Activated naive CD4-positive, alpha-beta T cell (primary cell): ENCODE measurements around the gene PCDHA5.
"Not testable (repeated sequence)": the region's sequence is repeated elsewhere in the genome, so short reads cannot be mapped to it uniquely, and the experiment has no call there.

ENCODE experiments used
- DNase-seq, 4 experiments: peaks; one replicate each; lab custom pipeline; 2025; lab: John Stamatoyannopoulos, UW

PCDHA5 gene

DNA sequence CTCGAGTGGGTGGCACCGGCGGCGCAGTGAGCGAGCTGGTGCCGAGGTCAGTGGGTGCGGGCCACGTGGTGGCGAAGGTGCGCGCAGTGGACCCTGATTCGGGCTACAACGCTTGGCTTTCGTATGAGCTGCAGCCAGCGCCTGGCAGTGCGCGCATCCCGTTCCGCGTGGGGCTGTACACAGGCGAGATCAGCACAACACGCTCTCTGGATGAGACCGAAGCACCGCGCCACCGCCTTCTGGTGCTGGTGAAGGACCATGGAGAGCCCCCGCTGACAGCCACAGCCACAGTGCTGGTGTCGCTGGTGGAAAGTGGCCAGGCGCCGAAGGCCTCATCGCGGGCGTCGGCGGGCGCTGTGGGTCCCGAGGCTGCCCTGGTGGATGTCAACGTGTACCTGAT, 2.1 kb downstream of the PCDHA5 start:
- DNase-seq = no peak

DNA sequence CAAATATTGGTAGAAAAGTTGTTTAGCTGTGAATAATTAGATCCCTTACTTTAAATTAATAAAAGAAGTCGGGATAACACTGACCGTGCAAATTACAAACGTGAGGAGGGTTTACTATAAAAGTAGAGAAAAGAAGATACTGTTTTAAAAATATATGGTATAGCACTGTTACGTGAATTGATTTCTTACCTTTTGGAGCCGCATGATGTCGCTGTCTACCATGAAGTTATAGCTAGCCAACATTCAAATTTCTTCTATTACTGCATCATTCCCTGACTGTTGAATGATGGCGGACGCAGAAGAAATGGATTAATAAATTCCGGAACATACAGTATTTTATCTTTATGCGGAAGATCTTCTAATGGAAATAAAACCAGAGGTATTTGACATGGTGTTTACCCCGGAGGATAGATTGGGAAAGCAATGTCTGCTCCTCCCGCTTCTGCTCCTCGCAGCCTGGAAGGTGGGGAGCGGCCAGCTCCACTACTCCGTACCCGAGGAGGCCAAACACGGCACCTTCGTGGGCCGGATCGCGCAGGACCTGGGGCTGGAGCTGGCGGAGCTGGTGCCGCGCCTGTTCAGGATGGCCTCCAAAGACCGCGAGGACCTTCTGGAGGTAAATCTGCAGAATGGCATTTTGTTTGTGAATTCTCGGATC, 6.4 kb downstream of the PCDHA5 start, which contains the start of gene PCDHA6:
Gene PCDHA6, plus strand, starts transcription at position 257 of the 658 bp plus-strand sequence. Its CDS starts 132 bp downstream, at position 389.
- no peak for DNase-seq

DNA sequence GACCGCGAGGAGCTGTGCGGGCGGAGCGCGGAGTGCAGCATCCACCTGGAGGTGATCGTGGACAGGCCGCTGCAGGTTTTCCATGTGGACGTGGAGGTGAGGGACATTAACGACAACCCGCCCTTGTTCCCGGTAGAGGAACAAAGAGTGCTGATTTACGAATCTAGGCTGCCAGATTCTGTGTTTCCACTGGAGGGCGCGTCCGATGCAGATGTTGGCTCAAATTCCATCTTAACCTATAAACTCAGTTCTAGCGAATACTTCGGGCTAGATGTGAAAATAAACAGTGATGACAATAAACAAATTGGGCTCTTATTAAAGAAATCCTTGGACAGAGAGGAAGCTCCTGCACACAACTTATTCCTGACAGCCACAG, 6.9 kb downstream of the PCDHA5 start:
- no peak for DNase-seq

DNA sequence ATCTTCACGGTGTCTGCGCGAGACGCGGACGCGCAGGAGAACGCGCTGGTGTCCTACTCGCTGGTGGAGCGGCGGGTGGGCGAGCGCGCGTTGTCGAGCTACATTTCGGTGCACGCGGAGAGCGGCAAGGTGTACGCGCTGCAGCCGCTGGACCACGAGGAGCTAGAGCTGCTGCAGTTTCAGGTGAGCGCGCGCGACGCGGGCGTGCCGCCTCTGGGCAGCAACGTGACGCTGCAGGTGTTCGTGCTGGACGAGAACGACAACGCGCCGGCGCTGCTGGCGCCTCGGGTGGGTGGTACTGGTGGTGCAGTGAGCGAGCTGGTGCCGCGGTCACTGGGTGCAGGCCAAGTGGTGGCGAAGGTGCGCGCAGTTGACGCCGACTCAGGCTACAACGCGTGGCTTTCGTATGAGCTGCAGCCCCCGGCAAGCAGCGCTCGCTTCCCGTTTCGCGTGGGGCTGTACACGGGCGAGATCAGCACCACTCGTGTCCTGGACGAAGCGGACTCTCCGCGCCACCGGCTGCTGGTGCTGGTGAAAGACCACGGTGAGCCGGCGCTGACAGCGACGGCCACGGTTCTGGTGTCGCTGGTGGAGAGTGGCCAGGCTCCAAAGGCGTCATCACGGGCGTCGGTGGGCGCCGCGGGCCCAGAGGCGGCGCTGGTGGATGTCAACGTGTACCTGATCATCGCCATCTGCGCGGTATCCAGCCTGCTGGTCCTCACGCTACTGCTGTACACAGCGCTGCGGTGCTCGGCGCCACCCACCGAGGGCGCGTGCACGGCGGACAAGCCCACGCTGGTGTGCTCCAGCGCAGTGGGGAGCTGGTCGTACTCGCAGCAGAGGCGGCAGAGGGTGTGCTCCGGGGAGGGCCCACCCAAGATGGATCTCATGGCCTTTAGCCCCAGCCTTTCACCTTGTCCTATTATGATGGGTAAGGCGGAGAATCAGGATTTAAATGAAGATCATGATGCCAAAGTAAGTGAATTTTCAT, 8.4 kb downstream of the PCDHA5 start:
- DNase-seq = not testable (repeated sequence)

DNA sequence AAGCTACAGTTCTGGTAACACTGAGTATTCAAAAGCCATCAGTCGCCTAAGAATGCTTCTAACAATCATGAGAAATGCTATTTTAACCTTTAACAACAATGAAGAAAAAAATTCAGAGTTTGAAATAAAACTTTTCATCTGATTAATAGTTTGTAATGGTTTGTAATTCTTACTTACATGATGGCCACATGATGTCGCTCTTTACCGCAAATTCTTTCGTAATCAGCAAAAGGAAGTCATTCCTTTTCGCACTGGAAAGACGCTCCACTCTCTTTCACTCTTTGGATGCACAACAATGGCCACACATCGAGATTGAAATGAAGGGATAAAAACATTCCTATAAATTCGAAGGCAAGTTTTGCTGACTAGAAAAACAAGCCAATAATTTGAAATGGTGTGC, 12.6 kb downstream of the PCDHA5 start, which contains the start of gene PCDHA7:
Gene PCDHA7, plus strand, starts transcription at position 277 of the 400 bp plus-strand sequence. Its CDS starts 115 bp downstream, at position 392.
- DNase-seq = no peak

DNA sequence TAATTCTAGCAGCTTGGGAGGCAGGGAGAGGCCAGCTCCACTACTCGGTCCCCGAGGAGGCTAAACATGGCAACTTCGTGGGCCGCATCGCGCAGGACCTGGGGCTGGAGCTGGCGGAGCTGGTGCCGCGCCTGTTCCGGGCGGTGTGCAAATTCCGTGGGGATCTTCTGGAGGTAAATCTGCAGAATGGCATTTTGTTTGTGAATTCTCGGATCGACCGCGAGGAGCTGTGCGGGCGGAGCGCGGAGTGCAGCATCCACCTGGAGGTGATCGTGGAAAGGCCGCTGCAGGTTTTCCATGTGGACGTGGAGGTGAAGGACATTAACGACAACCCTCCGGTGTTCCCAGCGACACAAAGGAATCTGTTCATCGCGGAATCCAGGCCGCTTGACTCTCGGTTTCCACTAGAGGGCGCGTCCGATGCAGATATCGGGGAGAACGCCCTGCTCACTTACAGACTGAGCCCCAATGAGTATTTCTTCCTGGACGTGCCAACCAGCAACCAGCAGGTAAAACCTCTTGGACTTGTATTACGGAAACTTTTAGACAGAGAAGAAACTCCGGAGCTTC, 13.1 kb downstream of the PCDHA5 start:
- not testable (repeated sequence) for DNase-seq

DNA sequence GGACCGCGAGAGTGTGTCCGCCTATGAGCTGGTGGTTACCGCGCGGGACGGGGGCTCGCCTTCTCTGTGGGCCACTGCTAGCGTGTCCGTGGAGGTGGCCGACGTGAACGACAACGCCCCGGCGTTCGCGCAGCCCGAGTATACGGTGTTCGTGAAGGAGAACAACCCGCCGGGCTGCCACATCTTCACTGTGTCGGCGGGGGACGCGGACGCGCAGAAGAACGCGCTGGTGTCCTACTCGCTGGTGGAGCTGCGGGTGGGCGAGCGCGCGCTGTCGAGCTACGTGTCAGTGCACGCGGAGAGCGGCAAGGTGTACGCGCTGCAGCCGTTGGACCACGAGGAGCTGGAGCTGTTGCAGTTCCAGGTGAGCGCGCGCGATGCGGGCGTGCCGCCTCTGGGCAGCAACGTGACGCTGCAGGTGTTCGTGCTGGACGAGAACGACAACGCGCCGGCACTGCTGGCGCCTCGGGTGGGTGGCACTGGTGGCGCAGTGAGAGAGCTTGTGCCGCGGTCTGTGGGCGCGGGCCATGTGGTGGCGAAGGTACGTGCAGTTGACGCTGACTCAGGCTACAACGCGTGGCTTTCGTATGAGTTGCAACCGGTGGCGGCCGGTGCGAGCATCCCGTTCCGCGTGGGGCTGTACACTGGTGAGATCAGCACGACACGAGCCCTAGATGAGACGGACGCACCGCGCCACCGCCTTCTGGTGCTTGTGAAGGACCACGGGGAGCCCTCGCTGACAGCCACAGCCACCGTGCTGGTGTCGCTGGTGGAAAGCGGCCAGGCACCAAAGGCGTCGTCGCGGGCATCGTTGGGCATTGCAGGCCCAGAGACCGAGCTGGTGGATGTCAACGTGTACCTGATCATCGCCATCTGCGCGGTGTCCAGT, 14.5 kb downstream of the PCDHA5 start:
- no peak for DNase-seq

DNA sequence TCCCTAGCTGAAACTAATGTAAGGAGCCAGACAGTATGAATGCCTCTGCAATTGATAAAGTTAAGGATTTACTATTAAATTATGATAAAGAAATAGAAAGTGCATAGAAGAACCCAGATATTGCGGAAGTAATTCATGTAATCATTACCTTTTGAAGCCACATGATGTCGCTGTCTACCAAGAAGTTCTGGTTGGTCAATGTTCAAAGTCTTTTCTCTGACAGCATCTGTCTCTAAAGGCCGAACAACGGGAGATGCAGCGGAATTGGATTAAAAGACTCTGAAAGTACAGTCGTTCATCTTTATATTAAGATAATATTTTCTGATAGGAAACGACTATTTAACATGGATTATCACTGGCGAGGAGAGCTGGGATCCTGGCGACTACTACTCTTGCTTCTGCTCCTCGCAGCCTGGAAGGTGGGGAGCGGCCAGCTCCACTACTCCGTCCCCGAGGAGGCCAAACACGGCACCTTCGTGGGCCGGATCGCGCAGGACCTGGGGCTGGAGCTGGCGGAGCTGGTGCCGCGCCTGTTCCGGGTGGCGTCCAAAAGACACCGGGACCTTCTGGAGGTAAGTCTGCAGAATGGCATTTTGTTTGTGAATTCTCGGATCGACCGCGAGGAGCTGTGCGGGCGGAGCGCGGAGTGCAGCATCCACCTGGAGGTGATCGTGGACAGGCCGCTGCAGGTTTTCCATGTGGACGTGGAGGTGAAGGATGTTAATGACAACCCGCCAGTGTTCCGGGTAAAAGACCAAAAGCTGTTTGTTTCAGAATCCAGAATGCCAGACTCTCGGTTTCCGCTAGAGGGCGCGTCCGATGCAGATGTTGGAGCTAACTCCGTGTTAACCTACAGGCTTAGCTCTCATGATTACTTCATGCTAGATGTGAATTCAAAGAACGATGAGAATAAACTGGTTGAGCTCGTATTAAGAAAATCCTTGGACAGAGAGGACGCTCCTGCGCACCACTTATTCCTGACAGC, 19.9 kb downstream of the PCDHA5 start, which contains the start of gene PCDHA8:
Gene PCDHA8, plus strand, starts transcription at position 210 of the 985 bp plus-strand sequence. Its CDS starts 135 bp downstream, at position 345.
- no peak for DNase-seq

DNA sequence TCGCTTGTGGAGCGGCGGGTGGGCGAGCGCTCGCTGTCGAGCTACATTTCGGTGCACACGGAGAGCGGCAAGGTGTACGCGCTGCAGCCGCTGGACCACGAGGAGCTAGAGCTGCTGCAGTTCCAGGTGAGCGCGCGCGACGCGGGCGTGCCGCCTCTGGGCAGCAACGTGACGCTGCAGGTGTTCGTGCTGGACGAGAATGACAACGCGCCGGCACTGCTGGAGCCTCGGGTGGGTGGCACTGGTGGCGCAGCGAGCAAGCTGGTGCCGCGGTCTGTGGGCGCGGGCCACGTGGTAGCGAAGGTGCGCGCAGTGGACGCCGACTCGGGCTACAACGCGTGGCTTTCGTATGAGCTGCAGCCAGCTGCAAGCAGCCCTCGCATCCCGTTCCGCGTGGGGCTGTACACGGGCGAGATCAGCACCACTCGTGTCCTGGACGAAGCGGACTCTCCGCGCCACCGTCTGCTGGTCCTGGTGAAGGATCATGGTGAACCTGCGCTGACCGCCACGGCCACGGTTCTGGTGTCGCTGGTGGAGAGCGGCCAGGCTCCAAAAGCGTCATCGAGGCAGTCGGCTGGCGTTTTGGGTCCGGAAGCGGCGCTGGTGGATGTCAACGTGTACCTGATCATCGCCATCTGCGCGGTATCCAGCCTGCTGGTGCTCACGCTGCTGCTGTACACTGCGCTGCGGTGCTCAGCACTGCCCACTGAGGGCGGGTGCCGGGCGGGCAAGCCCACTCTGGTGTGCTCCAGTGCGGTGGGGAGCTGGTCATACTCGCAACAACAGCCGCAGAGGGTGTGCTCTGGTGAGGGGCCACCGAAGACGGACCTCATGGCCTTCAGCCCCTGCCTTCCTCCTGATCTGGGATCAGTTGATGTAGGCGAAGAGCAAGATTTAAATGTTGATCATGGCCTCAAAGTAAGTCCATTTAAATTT, 21.7 kb downstream of the PCDHA5 start:
- DNase-seq = no peak

DNA sequence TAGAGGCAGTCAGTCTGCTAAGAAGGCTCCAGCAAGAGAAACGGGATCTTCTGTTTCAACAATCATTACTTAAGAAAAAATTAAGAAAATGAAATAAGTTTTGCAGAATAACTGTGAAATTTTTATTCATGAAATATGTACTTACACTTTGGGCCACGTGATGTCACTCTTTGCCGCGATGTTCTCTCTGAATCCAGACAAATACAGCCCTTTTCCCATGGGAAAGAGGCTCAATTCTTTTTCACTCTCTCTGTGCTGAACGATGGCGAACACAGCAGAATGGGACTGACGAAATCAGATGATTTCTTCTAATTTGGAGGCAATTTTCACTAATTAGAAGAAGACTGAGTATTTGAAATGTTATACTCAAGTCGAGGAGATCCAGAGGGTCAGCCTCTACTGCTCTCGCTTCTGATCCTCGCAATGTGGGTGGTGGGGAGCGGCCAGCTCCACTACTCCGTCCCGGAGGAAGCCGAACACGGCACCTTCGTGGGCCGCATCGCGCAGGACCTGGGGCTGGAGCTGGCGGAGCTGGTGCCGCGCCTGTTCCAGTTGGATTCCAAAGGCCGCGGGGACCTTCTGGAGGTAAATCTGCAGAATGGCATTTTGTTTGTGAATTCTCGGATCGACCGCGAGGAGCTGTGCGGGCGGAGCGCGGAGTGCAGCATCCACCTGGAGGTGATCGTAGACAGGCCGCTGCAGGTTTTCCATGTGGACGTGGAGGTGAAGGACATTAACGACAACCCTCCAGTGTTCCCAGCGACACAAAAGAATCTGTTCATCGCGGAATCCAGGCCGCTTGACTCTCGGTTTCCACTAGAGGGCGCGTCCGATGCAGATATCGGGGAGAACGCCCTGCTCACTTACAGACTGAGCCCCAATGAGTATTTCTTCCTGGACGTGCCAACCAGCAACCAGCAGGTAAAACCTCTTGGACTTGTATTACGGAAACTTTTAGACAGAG, 27.0 kb downstream of the PCDHA5 start, which contains the start of gene PCDHA9:
Gene PCDHA9, plus strand, starts transcription at position 244 of the 964 bp plus-strand sequence. Its CDS starts 114 bp downstream, at position 358.
- not testable (repeated sequence) for DNase-seq

DNA sequence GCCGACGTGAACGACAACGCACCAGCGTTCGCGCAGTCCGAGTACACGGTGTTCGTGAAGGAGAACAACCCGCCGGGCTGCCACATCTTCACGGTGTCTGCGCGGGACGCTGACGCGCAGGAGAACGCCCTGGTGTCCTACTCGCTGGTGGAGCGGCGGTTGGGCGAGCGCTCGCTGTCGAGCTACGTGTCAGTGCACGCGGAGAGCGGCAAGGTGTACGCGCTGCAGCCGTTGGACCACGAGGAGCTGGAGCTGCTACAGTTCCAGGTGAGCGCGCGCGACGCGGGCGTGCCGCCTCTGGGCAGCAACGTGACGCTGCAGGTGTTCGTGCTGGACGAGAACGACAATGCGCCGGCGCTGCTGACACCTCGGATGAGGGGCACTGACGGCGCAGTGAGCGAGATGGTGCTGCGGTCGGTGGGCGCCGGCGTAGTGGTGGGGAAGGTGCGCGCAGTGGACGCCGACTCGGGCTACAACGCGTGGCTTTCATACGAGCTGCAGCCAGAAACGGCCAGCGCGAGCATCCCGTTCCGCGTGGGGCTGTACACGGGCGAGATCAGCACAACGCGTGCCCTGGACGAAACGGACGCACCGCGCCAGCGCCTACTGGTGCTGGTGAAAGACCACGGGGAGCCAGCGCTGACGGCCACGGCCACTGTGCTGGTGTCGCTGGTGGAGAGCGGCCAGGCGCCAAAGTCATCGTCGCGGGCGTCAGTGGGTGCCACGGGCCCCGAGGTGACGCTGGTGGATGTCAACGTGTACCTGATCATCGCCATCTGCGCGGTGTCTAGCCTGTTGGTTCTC, 28.6 kb downstream of the PCDHA5 start:
- not testable (repeated sequence) for DNase-seq

DNA sequence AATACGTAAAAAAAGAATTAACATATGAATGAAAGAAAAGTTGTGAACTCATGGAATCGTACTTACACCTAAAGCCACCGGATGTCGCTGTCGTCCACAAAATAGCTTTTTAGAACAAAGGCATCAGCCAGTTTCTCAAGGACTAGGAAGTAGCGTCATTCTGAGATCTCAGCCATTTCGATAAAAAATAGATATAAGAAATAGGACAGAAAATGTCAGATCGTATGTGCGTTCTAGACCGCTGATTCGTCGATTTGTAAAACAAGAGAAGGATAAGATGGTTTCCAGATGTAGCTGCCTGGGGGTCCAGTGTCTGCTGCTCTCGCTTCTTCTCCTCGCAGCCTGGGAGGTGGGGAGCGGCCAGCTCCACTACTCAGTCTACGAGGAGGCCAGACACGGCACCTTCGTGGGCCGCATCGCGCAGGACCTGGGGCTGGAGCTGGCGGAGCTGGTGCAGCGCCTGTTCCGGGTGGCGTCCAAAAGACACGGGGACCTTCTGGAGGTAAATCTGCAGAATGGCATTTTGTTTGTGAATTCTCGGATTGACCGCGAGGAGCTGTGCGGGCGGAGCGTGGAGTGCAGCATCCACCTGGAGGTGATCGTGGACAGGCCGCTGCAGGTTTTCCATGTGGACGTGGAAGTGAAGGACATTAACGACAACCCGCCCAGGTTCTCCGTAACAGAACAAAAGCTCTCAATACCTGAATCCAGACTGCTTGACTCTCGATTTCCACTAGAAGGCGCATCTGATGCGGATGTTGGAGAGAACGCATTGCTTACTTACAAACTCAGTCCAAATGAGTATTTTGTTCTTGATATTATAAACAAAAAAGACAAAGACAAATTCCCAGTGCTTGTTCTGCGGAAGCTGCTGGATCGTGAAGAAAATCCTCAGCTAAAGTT, 34.6 kb downstream of the PCDHA5 start, which contains the start of gene PCDHA10:
Gene PCDHA10, plus strand, starts transcription at position 126 of the 903 bp plus-strand sequence. Its CDS starts 152 bp downstream, at position 278.
- no peak for DNase-seq

DNA sequence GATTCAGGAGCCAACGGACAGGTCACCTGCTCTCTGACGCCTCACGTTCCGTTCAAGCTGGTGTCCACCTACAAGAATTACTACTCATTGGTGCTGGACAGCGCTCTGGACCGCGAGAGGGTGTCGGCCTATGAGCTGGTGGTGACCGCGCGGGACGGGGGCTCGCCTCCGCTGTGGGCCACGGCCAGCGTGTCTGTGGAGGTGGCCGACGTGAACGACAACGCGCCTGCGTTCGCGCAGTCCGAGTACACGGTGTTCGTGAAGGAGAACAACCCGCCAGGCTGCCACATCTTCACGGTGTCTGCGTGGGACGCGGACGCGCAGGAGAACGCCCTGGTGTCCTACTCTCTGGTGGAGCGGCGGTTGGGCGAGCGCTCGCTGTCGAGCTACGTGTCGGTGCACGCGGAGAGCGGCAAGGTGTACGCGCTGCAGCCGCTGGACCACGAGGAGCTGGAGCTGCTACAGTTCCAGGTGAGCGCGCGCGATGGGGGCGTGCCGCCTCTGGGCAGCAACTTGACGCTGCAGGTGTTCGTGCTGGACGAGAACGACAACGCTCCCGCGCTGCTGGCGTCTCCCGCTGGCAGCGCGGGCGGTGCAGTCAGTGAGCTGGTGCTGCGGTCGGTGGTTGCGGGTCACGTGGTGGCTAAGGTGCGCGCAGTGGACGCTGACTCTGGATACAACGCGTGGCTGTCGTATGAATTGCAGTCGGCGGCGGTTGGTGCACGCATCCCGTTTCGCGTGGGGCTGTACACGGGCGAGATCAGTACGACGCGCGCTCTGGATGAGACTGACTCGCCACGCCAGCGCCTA, 36.0 kb downstream of the PCDHA5 start:
- DNase-seq = no peak

DNA sequence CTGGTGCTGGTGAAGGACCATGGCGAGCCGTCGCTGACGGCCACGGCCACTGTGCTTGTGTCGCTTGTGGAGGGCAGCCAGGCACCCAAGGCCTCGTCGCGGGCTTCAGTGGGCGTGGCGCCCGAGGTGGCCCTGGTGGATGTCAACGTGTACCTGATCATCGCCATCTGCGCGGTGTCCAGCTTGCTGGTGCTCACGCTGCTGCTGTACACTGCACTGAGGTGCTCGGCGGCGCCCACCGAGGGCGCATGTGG, 36.5 kb downstream of the PCDHA5 start:
- no peak for DNase-seq
